Dendritic cell treated with granulocyte-macrophage colony-stimulating factor and Interleukin-4, amounts not matched to agents 40 ng/mL and 50 ng/mL, for 4 days (primary cell): ENCODE data around the gene IMMP2L.
"Not testable (repeated sequence)": the region's sequence is repeated elsewhere in the genome, so short reads cannot be mapped to it uniquely, and the experiment has no call there.

ENCODE experiments used
- H3K27ac Mint-ChIP-seq: one replicate; pipeline ENCODE4 v1.8.0; 2022; ENCODE audit warnings: mild to moderate bottlenecking, mixed read lengths
- H3K27me3 Mint-ChIP-seq: one replicate; pipeline ENCODE4 v1.8.0; 2022; ENCODE audit warnings: mild to moderate bottlenecking, mixed read lengths
- H3K36me3 Mint-ChIP-seq: one replicate; pipeline ENCODE4 v1.8.0; 2022; ENCODE audit warnings: low read depth, mixed read lengths
- H3K4me1 Mint-ChIP-seq: one replicate; pipeline ENCODE4 v1.8.0; 2022; ENCODE audit warnings: low read depth, mixed read lengths
- H3K4me3 Mint-ChIP-seq: one replicate; pipeline ENCODE4 v1.8.0; 2022; ENCODE audit warnings: mild to moderate bottlenecking, moderate library complexity, mixed read lengths
- H3K9me3 Mint-ChIP-seq: one replicate; pipeline ENCODE4 v1.8.0; 2022; ENCODE audit warnings: mixed read lengths
- intact Hi-C: fragments of 100-400 bp; cut with micrococcal nuclease; formaldehyde crosslinking; loops from one replicate; pipeline ENCODE4 v1.15.0; 2022

The IMMP2L gene

DNA sequence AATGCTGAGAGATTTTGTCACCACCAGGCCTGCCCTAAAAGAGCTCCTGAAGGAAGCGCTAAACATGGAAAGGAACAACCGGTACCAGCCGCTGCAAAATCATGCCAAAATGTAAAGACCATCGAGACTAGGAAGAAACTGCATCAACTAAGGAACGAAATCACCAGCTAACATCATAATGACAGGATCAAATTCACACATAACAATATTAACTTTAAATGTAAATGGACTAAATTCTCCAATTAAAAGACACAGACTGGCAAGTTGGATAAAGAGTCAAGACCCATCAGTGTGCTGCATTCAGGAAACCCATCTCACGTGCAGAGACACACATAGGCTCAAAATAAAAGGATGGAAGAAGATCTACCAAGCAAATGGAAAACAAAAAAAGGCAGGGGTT, 114.8 kb downstream of the IMMP2L start:
- intact Hi-C loops, H3K27ac Mint-ChIP-seq, H3K27me3 Mint-ChIP-seq, H3K36me3 Mint-ChIP-seq, H3K4me1 Mint-ChIP-seq, H3K4me3 Mint-ChIP-seq: not testable (repeated sequence)
- peaks cover 12% of the 10 kb centered on the region for H3K9me3 Mint-ChIP-seq

DNA sequence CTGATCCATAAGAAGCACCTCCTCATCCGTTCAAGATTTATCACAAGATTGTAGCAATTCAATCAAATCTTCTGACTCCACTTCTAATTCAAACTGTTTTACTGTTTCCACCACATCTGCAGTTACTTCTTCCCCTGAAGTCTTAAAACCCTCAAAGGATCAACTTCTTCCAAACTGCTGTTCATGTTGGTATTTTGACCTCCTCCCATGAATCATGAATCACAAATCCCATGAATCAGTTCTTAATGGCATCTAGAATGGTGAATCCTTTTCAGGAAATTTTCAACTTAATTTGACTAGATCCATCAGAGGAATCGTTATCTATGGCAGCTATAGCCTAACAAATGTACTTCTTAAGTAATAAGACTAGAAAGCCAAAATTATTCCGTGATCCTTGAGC, 122.3 kb downstream of the IMMP2L start:
- Mint-ChIP-seq H3K27ac (no peak overlapping the region), H3K36me3 (no peaks in the 10 kb centered on the region), H3K4me1 (no peaks in the 10 kb centered on the region), H3K9me3 (peaks cover 51% of the 10 kb centered on the region), H3K27me3 (no peaks in the 10 kb centered on the region), H3K4me3 (no peak overlapping the region)
- intact Hi-C loops = no loop called here

DNA sequence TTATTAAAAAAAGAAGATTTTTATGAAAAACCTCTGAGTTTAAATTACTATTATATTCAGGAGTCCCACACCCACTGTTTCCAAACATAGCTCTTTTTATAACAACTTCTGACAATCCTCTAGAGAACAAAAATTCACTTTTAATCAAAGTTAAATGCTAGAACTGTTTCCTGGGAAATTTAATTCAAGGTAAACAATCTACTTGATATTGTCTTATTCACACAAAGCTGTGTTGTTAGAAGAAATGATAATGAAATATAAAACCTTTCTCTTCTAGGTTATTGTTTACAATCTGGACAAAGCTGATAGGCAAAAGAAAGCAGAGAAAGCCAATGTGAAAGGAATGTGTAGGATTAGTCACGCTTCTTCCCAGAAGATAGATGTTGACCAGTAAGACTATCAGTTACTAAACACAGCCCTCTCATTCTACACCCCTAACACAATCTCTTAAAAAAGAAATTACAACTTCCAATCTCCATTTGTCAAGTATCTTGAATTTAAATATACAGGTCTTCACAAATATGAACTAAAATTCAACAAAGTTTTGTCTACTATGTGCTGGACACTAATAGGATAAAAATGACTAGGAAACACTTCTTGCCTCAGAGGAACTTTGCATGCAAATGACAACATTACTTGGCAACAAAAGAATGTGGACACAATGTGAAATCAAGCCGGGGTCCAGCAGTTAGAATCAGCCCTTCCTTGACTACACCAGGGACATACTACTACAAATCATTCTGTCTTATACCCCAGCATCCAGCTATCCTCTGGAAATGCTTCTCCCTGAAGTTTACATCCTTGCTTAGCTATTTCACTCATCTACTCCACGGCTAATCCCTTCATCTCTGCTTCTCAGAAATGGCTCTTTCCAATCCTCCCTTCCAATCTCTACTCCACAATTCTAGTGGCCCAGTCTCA, 123.7 kb downstream of the IMMP2L start:
- Mint-ChIP-seq H3K36me3 (no peaks in the 10 kb centered on the region), H3K4me1 (no peaks in the 10 kb centered on the region), H3K9me3 (peaks cover 51% of the 10 kb centered on the region), H3K27ac (no peak overlapping the region), H3K27me3 (no peaks in the 10 kb centered on the region), H3K4me3 (no peak overlapping the region)
- intact Hi-C loops = no loop called here

DNA sequence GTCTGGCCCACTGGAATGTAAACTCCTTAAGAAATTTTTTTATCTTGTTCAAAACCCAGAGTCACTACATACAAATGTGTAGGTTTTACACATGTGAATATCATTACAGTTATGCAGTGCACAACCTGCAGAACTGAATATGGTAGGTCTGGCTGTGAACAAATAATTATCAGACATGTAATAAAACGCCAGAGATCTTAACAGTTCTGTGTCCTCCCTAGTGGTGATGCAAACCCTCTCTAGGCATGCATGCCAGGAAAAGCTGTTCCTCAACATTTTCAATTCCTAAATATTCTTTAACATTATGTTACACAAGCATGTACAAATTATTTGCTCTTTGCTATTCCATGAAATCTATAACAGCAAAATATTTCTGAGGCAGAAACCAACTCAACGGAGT, 124.6 kb downstream of the IMMP2L start:
- no peaks in the 10 kb centered on the region for H3K27me3 Mint-ChIP-seq
- H3K9me3 Mint-ChIP-seq = peaks cover 60% of the 10 kb centered on the region
- no peaks in the 10 kb centered on the region for H3K36me3 Mint-ChIP-seq
- intact Hi-C loops = no loop called here
- no peaks in the 10 kb centered on the region for H3K4me1 Mint-ChIP-seq
- H3K4me3 Mint-ChIP-seq = no peak overlapping the region
- H3K27ac Mint-ChIP-seq = no peak overlapping the region

DNA sequence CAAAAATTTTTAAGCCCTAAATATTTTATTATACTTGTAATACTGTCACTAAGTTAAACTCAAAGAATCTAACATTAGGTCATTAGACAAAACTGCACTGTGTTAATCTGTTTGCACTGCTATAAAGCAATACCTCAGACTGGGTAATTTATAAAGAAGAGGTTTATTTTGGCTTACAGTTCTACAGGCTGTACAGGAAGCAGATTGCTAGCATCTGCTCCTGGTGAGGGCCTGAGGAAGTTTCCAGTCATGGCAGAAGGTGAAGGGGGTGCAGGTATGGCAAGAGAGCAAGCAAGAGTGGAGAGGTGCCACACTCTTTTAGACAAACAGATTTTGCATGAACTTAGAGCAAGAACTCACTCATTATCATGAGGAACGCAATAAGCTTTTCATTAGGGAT, 125.7 kb downstream of the IMMP2L start:
- H3K27me3 Mint-ChIP-seq = no peaks in the 10 kb centered on the region
- H3K27ac Mint-ChIP-seq = no peak overlapping the region
- H3K36me3 Mint-ChIP-seq = no peaks in the 10 kb centered on the region
- peaks cover 68% of the 10 kb centered on the region for H3K9me3 Mint-ChIP-seq
- H3K4me3 Mint-ChIP-seq = no peak overlapping the region
- intact Hi-C loops = no loop called here
- H3K4me1 Mint-ChIP-seq = no peaks in the 10 kb centered on the region

DNA sequence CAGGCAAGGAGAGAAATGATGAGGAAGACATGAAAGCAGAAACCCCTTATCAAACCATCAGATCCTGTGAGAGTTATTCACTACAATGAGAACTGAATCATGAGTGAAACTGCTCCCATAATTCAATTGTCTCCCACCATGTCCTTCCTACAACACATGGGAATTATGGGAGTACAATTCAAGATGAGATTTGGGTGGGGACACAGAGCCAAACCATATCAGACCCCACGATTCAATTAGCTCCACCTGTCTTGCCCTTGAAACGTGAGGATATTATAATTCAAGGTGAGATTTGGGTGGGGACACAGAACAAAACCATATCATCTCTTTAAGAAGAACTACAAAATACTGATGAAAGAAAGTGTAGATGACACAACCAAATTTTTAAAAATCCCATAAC, 128.9 kb downstream of the IMMP2L start:
- H3K27ac Mint-ChIP-seq = no peak overlapping the region
- H3K27me3 Mint-ChIP-seq = no peaks in the 10 kb centered on the region
- no peak overlapping the region for H3K4me3 Mint-ChIP-seq
- H3K9me3 Mint-ChIP-seq = peaks cover 37% of the 10 kb centered on the region
- intact Hi-C loops = no loop called here
- no peaks in the 10 kb centered on the region for H3K36me3 Mint-ChIP-seq
- H3K4me1 Mint-ChIP-seq = no peaks in the 10 kb centered on the region

DNA sequence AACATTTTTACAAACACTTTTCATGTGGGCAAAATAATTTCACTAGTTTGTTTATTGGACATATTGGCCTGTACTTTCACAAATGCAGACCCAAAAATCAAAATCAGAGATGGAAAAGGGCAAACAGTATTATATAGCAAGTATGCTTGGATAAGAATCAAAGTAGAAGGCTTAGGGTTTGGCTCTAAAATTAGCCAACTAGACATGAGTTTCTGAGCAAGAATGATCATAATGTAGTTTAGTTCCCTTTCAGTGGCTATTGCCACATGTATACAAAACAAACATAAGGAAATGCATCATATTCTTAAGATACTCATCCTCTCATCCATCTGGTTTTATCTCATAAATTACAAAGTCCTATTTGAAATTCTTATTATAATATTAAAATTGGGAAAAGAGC, 132.5 kb downstream of the IMMP2L start:
- Mint-ChIP-seq H3K27me3 (no peaks in the 10 kb centered on the region), H3K27ac (no peak overlapping the region), H3K36me3 (no peaks in the 10 kb centered on the region), H3K9me3 (peaks cover 21% of the 10 kb centered on the region), H3K4me1 (no peaks in the 10 kb centered on the region), H3K4me3 (no peak overlapping the region)
- intact Hi-C loops = no loop called here

DNA sequence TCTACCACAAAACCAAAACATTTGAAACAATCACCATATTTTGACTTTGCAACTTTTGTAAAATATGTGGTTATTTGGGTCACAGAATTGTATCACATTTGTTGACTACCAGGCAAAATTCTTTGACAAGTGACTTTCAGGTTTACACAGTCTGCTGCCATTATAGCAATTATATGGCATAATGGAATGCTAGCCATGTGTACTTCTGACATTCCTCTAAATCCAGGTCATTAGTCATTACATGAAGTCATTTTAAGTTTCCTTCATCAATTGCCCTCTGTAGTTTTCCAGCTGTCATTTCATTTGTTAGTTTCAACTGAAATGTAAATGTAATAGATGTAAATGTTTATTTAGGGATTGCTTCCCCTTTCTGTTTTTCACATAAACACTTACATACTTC, 137.5 kb downstream of the IMMP2L start:
- peaks cover 39% of the 10 kb centered on the region for H3K9me3 Mint-ChIP-seq
- intact Hi-C loops = no loop called here

DNA sequence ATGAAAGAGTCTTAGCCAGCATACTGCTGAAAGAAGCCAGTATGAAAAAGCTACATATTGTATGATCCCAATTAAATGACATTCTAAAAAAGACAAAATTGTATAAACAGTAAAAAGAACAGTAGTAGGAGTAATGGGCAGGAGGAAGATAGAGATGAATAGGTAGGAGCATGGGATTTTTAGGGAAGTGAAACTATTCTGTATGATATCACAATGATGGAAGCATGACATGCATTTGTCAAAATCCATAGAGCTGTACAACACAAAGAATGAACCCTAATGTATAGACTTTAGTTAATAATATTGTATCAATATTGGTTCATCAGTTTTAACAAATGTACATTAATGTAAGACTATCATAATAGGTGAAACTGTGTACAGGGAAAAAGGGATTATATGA, 147.9 kb downstream of the IMMP2L start:
- H3K4me1 Mint-ChIP-seq = no peaks in the 10 kb centered on the region
- no peaks in the 10 kb centered on the region for H3K36me3 Mint-ChIP-seq
- H3K4me3 Mint-ChIP-seq = no peak overlapping the region
- no peaks in the 10 kb centered on the region for H3K27me3 Mint-ChIP-seq
- intact Hi-C loops = no loop called here
- H3K9me3 Mint-ChIP-seq = peaks cover 19% of the 10 kb centered on the region
- H3K27ac Mint-ChIP-seq = no peak overlapping the region

More for the DNA sequence above, 137.5 kb downstream of the IMMP2L start:
- Mint-ChIP-seq H3K27me3 (no peaks in the 10 kb centered on the region), H3K4me1 (no peaks in the 10 kb centered on the region), H3K36me3 (no peaks in the 10 kb centered on the region), H3K4me3 (no peak overlapping the region), H3K27ac (no peak overlapping the region)

DNA sequence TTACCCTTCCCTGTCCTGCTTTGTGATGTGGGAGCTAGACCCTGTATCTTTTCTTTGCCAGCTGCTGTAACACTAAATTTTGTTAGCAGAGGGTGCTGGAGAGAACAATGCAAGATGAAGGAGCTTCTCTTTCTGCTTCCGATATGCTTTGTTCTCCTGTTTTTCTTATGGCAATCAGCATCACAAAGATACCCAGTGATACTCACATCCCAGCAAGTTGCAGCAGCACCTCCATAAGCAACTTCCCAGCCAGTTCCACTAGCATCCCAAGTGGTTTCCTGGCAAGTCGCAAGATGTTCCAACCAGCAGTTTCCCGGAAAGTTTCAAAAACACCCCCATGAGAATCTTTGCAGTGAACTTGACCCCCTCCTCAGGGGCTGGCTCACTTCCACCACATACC, 148.6 kb downstream of the IMMP2L start:
- intact Hi-C loops = no loop called here
- peaks cover 19% of the 10 kb centered on the region for H3K9me3 Mint-ChIP-seq
- no peaks in the 10 kb centered on the region for H3K36me3 Mint-ChIP-seq
- H3K4me3 Mint-ChIP-seq = no peak overlapping the region
- H3K4me1 Mint-ChIP-seq = no peaks in the 10 kb centered on the region
- H3K27ac Mint-ChIP-seq = no peak overlapping the region
- H3K27me3 Mint-ChIP-seq = no peaks in the 10 kb centered on the region

DNA sequence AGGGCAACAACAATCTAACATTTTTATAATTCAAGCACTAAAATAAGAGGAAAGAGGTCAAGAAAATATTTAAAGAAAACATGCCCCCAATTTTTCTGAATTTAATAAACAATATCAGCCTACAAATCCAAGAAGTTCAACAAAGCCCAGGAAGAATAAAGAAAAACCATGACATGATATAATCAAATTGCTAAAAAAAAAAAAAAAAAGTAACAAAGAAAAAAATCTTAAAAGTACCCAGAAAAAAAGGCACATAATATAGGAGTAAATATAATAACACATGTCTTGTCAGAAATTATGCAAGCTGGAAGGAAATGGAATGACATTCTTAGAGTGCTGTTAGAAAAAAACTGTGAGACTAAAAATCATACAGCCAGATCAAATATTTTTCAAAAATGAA, 151.4 kb downstream of the IMMP2L start:
- H3K36me3 Mint-ChIP-seq = no peaks in the 10 kb centered on the region
- no peaks in the 10 kb centered on the region for H3K27me3 Mint-ChIP-seq
- peaks cover 31% of the 10 kb centered on the region for H3K9me3 Mint-ChIP-seq
- no peak overlapping the region for H3K27ac Mint-ChIP-seq
- H3K4me1 Mint-ChIP-seq = no peaks in the 10 kb centered on the region
- intact Hi-C loops = no loop called here
- H3K4me3 Mint-ChIP-seq = no peak overlapping the region

DNA sequence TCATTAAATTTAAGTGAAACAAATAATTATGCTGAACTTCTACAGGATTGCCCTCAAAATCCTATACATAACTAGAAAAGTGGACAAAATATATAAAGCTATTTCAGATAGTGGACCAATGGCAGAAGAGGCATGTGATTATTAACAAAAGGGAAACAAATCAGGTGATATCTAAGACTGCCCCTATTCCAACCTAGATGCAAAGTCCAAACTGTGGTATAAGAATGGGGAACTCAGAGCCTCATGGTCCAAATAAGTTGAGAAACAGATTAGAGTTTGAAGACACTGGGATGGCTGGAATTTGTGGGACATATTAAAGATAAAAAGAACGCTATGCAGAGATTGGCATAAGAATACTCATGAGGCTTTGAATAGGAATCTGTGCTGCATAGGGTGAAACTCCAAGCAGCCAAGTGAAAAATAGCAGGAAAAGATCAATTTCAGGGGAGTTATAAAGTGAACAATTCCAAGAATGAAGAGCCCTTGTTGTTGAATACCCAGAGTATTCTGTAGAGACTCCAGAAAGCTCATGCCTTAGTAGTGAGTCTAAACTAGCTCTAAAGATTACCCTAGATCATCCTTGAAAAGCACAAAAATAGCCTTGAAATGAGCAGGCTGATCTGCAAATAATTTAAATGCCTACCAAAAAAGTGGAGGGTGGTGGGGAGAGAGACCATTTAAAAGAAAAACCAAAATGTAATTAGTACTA, 152.4 kb downstream of the IMMP2L start:
- H3K9me3 Mint-ChIP-seq = peaks cover 35% of the 10 kb centered on the region
- no peaks in the 10 kb centered on the region for H3K27me3 Mint-ChIP-seq
- H3K4me3 Mint-ChIP-seq = no peak overlapping the region
- no peaks in the 10 kb centered on the region for H3K36me3 Mint-ChIP-seq
- no peaks in the 10 kb centered on the region for H3K4me1 Mint-ChIP-seq
- H3K27ac Mint-ChIP-seq = no peak overlapping the region
- intact Hi-C loops = no loop called here

DNA sequence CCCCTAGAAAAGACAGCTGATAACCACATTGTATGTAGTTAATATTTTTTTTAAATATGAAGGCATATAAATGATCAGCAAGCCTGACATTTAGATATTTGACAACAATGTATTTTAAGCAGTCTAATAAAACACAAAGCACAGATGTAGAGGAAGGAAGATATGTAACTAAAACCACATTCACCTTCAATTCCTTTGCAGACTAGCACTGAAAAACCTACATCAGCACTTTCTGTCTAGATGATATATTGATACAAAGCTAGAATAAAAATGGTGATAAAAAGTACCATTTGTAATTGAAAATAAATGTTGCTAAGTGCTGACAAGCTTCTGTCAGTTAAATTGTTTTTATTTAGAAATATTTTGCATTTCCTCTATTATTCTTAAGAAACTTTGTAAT, 153.6 kb downstream of the IMMP2L start:
- no peaks in the 10 kb centered on the region for H3K27me3 Mint-ChIP-seq
- intact Hi-C loops = no loop called here
- no peak overlapping the region for H3K4me3 Mint-ChIP-seq
- H3K9me3 Mint-ChIP-seq = peaks cover 24% of the 10 kb centered on the region
- H3K36me3 Mint-ChIP-seq = no peaks in the 10 kb centered on the region
- H3K4me1 Mint-ChIP-seq = no peaks in the 10 kb centered on the region
- H3K27ac Mint-ChIP-seq = no peak overlapping the region

DNA sequence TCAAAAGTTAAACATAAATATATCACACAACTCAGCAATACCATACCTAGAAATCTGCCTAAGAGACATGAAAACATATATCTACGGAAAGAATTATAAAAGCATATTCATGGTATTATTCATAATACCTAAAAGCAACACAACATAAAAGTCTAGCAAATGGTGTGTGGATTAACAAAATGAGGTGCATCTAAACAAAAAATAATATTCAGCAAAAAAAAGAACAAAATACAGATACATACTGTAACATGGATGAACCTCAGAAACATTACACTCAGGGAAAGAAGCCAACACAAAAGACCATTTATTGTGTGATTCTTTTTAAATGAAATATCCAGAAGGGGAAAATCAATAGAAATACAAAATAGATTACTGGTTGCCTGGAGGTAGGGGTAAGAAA, 155.0 kb downstream of the IMMP2L start:
- intact Hi-C loops = no loop called here
- Mint-ChIP-seq H3K4me1 (no peaks in the 10 kb centered on the region), H3K9me3 (peaks cover 31% of the 10 kb centered on the region), H3K27me3 (no peaks in the 10 kb centered on the region), H3K27ac (no peak overlapping the region), H3K36me3 (no peaks in the 10 kb centered on the region), H3K4me3 (no peak overlapping the region)
